Measurements from ENCODE around the gene TMEM51. TPM values are rescaled to one million over a fixed set of nuclear protein-coding genes. Genes with fewer than 3 reads are reported as not detected.

Gene TMEM51
- total RNA-seq, 1 experiment from 2014 or later = 24.7 TPM

DNA sequence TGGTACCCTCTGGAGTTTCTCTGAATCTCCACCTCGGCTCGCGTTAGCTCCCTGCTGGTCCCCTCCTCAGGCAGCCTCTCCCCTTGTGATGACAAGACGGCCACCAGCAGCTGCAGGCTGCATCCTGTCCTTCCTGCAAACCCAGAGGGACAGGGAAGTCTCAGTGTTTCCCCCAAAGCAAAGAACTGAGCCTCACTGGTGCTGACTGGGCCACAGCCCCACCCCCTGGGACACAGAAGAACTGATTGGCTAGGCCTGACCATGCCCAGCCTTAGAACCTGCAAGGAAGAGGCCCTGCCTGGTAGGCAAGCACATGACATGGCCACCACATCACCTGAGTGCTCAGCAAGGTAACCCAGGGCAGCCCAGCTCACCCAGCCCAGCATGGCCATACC is 34.6 kb downstream of the TMEM51 start:
- Mint-ChIP-seq H3K4me3 (ENCODE audit: unreplicated experiment) (no peak overlapping the region), H3K9me3 (ENCODE audit: unreplicated experiment) (no peaks in the 10 kb centered on the region), H3K36me3 (ENCODE audit: insufficient read depth, unreplicated experiment) (peaks cover 22% of the 10 kb centered on the region), H3K27me3 (ENCODE audit: insufficient read depth, unreplicated experiment) (no peaks in the 10 kb centered on the region), H3K27ac (ENCODE audit: unreplicated experiment) (peak overlapping the region; percentile 75), H3K4me1 (ENCODE audit: low read depth, unreplicated experiment) (peaks cover 33% of the 10 kb centered on the region)
- DNase-seq = no peak
- TF ChIP-seq, protein P1, sequence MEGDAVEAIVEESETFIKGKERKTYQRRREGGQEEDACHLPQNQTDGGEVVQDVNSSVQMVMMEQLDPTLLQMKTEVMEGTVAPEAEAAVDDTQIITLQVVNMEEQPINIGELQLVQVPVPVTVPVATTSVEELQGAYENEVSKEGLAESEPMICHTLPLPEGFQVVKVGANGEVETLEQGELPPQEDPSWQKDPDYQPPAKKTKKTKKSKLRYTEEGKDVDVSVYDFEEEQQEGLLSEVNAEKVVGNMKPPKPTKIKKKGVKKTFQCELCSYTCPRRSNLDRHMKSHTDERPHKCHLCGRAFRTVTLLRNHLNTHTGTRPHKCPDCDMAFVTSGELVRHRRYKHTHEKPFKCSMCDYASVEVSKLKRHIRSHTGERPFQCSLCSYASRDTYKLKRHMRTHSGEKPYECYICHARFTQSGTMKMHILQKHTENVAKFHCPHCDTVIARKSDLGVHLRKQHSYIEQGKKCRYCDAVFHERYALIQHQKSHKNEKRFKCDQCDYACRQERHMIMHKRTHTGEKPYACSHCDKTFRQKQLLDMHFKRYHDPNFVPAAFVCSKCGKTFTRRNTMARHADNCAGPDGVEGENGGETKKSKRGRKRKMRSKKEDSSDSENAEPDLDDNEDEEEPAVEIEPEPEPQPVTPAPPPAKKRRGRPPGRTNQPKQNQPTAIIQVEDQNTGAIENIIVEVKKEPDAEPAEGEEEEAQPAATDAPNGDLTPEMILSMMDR (IDR thresholded peaks at IDR 0.05; ENCODE audit: insufficient read depth in 1 of 2, low read depth in 1 of 2, low read length in 1 of 2, severe bottlenecking in 1 of 2, unreplicated experiment in 1 of 2) = no peak
- Histone ChIP-seq H3K4me1 (peaks cover 78% of the 10 kb centered on the region), H3K27me3 (replicated peaks; ENCODE audit: control insufficient read depth, insufficient read depth, low read length) (no peaks in the 10 kb centered on the region), H3K4me3 (ENCODE audit: low read depth, low read length) (no peak overlapping the region), H3K9me3 (no peaks in the 10 kb centered on the region), H3K36me3 (ENCODE audit: control insufficient read depth, insufficient read depth, low read length) (no peaks in the 10 kb centered on the region; the same call in 1 of the 2 replicates)
- ChIA-PET POLR2A (interaction anchor here (0.6 kb wide), 1 partner anchor 11 kb away, joined by 4 read pairs; no protein-coding TSS in a partner anchor), CTCF (interaction anchor here (4.3 kb wide), 1 partner anchor 35 kb away, joined by 24 read pairs; the partner anchor contains the start of gene TMEM51)
- intact Hi-C loops (cut with micrococcal nuclease; ENCODE audit: unreplicated experiment) = no loop called here
- no TSS peak for BruUV-seq (replicated peaks)

DNA sequence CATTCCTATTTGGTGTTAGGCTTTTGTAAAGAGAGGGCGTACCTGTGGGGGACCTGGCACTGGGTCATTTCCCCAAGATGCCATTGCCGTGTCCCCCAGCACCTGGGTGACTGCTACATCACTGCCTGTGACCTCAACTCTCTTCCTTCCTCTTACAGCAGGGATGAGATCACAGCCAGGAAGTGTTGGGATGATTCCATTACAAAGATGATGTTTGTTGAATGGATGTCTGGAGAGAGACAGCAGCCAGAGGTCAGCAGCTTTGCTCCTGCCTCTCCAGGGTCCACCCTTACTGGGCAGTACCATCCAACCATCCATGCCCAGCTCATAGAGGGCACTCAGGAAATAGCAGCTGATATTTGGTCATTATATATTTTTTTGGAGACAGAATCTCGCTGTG is 35.1 kb downstream of the TMEM51 start:
- peaks cover 31% of the 10 kb centered on the region for H3K4me1 Mint-ChIP-seq (ENCODE audit: low read depth, unreplicated experiment)
- H3K9me3 Mint-ChIP-seq (ENCODE audit: unreplicated experiment) = no peaks in the 10 kb centered on the region
- H3K27me3 ChIP-seq (replicated peaks; ENCODE audit: control insufficient read depth, insufficient read depth, low read length) = no peaks in the 10 kb centered on the region
- DNase-seq = no peak
- H3K4me3 Mint-ChIP-seq (ENCODE audit: unreplicated experiment) = no peak overlapping the region
- intact Hi-C loops (cut with micrococcal nuclease; ENCODE audit: unreplicated experiment) = loop anchor here (1.0 kb wide), 1 partner anchor 48 kb away; no protein-coding TSS in a partner anchor
- CTCF ChIA-PET = interaction anchor here (1.5 to 4.3 kb wide), 2 partner anchors 36 to 60 kb away, joined by 5 to 24 read pairs; partner anchors contain the start of gene TMEM51
- H3K27ac Mint-ChIP-seq (ENCODE audit: unreplicated experiment) = peak overlapping the region; percentile 75
- BruUV-seq (replicated peaks) = no TSS peak
- POLR2A ChIA-PET = interaction anchor here (1.0 kb wide), 1 partner anchor 35 kb away, joined by 7 read pairs; the partner anchor contains the start of gene TMEM51
- H3K36me3 Mint-ChIP-seq (ENCODE audit: insufficient read depth, unreplicated experiment) = peaks cover 20% of the 10 kb centered on the region
- H3K4me1 ChIP-seq = peaks cover 75% of the 10 kb centered on the region
- no peak overlapping the region for H3K4me3 ChIP-seq (ENCODE audit: low read depth, low read length)
- no peaks in the 10 kb centered on the region for H3K27me3 Mint-ChIP-seq (ENCODE audit: insufficient read depth, unreplicated experiment)
- no peaks in the 10 kb centered on the region for H3K9me3 ChIP-seq
- TF ChIP-seq, protein P1 (IDR thresholded peaks at IDR 0.05; ENCODE audit: insufficient read depth in 1 of 2, low read depth in 1 of 2, low read length in 1 of 2, severe bottlenecking in 1 of 2, unreplicated experiment in 1 of 2) = no peak
- H3K36me3 ChIP-seq (ENCODE audit: control insufficient read depth, insufficient read depth, low read length) = no peaks in the 10 kb centered on the region; the same call in 1 of the 2 replicates

DNA sequence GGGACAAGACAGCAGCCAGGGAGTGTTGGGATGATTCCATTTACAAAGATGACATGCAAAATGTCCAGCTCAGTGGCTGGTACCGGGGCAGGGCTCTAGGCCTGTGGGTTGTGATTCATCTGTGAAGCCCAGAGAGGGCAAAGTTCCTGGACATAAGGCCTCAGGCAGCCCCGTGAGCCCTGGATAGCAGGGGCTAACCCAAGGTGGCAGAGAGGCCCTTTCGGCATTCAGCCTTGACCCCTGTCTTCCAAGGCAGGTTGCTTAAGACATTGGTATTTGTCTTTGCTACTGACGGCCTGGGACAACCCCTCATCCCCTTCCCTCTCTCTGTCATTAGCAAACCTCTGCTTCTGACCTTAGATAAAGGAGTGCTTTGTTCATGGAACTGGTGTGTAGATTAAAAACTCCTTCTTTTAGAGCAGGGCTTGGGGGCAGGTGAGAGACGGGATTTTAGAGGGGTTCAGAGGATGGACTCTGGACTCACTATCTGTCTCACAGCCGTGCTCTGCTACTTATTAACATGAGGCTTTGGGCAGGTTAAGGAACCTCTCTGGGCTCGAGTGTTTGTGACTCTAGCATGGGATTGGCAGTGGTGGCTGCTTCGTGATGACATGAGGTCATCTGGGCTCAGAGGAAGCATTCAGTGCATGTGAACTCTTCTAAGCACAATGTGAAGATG is 36.3 kb downstream of the TMEM51 start:
- peak; percentile 90 to 95 for DNase-seq
- Mint-ChIP-seq H3K4me1 (ENCODE audit: low read depth, unreplicated experiment) (peaks cover 32% of the 10 kb centered on the region), H3K36me3 (ENCODE audit: insufficient read depth, unreplicated experiment) (peaks cover 17% of the 10 kb centered on the region), H3K27me3 (ENCODE audit: insufficient read depth, unreplicated experiment) (no peaks in the 10 kb centered on the region), H3K9me3 (ENCODE audit: unreplicated experiment) (no peaks in the 10 kb centered on the region), H3K4me3 (ENCODE audit: unreplicated experiment) (peak overlapping the region; percentile 46), H3K27ac (ENCODE audit: unreplicated experiment) (peak overlapping the region; percentile 75)
- intact Hi-C loops (cut with micrococcal nuclease; ENCODE audit: unreplicated experiment) = loop anchor here (1.0 to 2.0 kb wide), 5 partner anchors 10 to 83 kb away; no protein-coding TSS in a partner anchor
- no peaks in the 10 kb centered on the region for H3K9me3 ChIP-seq
- no peaks in the 10 kb centered on the region; the same call in 1 of the 2 replicates for H3K36me3 ChIP-seq (ENCODE audit: control insufficient read depth, insufficient read depth, low read length)
- CTCF ChIA-PET = interaction anchor here (0.7 to 4.3 kb wide), 5 partner anchors 8 to 82 kb away, joined by 3 to 24 read pairs (median 5); partner anchors contain the start of gene TMEM51
- H3K4me3 ChIP-seq (ENCODE audit: low read depth, low read length) = no peak overlapping the region
- BruUV-seq (replicated peaks) = no TSS peak
- POLR2A ChIA-PET = interaction anchor here (1.0 to 1.1 kb wide), 2 partner anchors 36 to 38 kb away, joined by 4 to 7 read pairs; partner anchors contain the start of gene TMEM51
- TF ChIP-seq, protein P1 (IDR thresholded peaks at IDR 0.05; ENCODE audit: insufficient read depth in 1 of 2, low read depth in 1 of 2, low read length in 1 of 2, severe bottlenecking in 1 of 2, unreplicated experiment in 1 of 2) = no peak
- no peaks in the 10 kb centered on the region for H3K27me3 ChIP-seq (replicated peaks; ENCODE audit: control insufficient read depth, insufficient read depth, low read length)
- peaks cover 69% of the 10 kb centered on the region for H3K4me1 ChIP-seq
